K562 (cell line): ENCODE measurements around the gene CEP131. TPM values are rescaled to one million over a fixed set of nuclear protein-coding genes. Genes with fewer than 3 reads are reported as not detected.
A peak's percentile ranks its signal among the peaks of the same experiment; 100 is the strongest.

Source experiments
- BRCA1 ChIP-seq, 2 experiments: fragments of 450-650 bp in 1 of 2; sonication (generic) in 1 of 2; formaldehyde crosslinking in 1 of 2; IDR thresholded peaks; 2 replicates each; pipeline versions ENCODE4 v1.5.0 to v1.6.1; 2017 to 2020; ENCODE audit warnings: mild to moderate bottlenecking in 1 of 2, missing genetic modification reagents in 1 of 2
- CEBPZ ChIP-seq: fragments of 150-350 bp; IDR thresholded peaks from 2 replicates; pipeline ENCODE4 v1.6.1; 2014; ENCODE audit warnings: low read depth, mild to moderate bottlenecking, low read length, borderline replicate concordance
- CXXC5 ChIP-seq: fragments of 250-450 bp; sonication (Bioruptor Pico); IDR thresholded peaks from 2 replicates; pipeline ENCODE4 v1.8.0; 2022; ENCODE audit warnings: inconsistent platforms, mild to moderate bottlenecking, moderate library complexity
- ELF4 ChIP-seq: fragments of 450-650 bp; formaldehyde crosslinking; IDR thresholded peaks from 2 replicates; pipeline ENCODE4 v1.4.0; 2022; ENCODE audit warnings: missing genetic modification characterization
- HNRNPUL1 ChIP-seq: fragments of 200-400 bp; formaldehyde crosslinking; IDR thresholded peaks from 2 replicates; pipeline ENCODE4 v1.6.1; 2017; ENCODE audit warnings: low read length
- HOMEZ ChIP-seq: fragments of 250-450 bp; sonication (Bioruptor Pico); IDR thresholded peaks from 2 replicates; pipeline ENCODE4 v1.4.0; 2020; ENCODE audit warnings: mild to moderate bottlenecking, moderate library complexity
- NCOA6 ChIP-seq: fragments of 450-650 bp; IDR thresholded peaks from 2 replicates; pipeline ENCODE4 v1.6.1; 2017; ENCODE audit warnings: mild to moderate bottlenecking
- NFE2L1 ChIP-seq: fragments of 450-650 bp; IDR thresholded peaks from 2 replicates; pipeline ENCODE4 v1.6.1; 2016; ENCODE audit warnings: missing genetic modification characterization, low read depth, mild to moderate bottlenecking, missing compliant biosample characterization, moderate library complexity, borderline replicate concordance
- SMARCE1 ChIP-seq: fragments of 450-650 bp; IDR thresholded peaks from 2 replicates; pipeline ENCODE4 v1.7.1; 2016; ENCODE audit warnings: mild to moderate bottlenecking
- SMC3 ChIP-seq: conservative IDR thresholded peaks from 2 replicates; pipeline ENCODE4 v1.6.1; 2011; ENCODE audit warnings: low read depth, low read length, improper control_type of control experiment; ENCODE audit not compliant: insufficient read depth
- ZFPM2 ChIP-seq: fragments of 250-450 bp; sonication (Bioruptor Pico); IDR thresholded peaks from 2 replicates; pipeline ENCODE4 v1.5.1; 2022; ENCODE audit warnings: mild to moderate bottlenecking
- ZNF41 ChIP-seq: fragments of 250-450 bp; sonication (Bioruptor Pico); conservative IDR thresholded peaks from 2 replicates; pipeline ENCODE4 v1.4.0; 2020; ENCODE audit warnings: mild to moderate bottlenecking
- ZNF444 ChIP-seq: fragments of 250-450 bp; sonication (Bioruptor Pico); IDR thresholded peaks from 2 replicates; pipeline ENCODE4 v1.4.0; 2020; ENCODE audit warnings: mild to moderate bottlenecking, moderate library complexity
- ZNF586 ChIP-seq: fragments of 450-650 bp; formaldehyde crosslinking; conservative IDR thresholded peaks from 2 replicates; pipeline ENCODE4 v1.4.0; 2020; ENCODE audit warnings: mild to moderate bottlenecking, moderate library complexity
- ZNF695 ChIP-seq: fragments of 450-650 bp; formaldehyde crosslinking; IDR thresholded peaks from 2 replicates; pipeline ENCODE4 v1.4.0; 2020; ENCODE audit warnings: mild to moderate bottlenecking, moderate library complexity
- ZNF830 ChIP-seq: fragments of 250-450 bp; sonication (Bioruptor Pico); IDR thresholded peaks from 2 replicates; pipeline ENCODE4 v1.5.0; 2021; ENCODE audit warnings: mild to moderate bottlenecking
- polyA plus RNA-seq, 8 experiments: library from polyadenylated mRNA; depleted of rRNA in 4 of 8; stranded (reverse) in 5 of 8; unstranded in 3 of 8; fragments of >200 nt; fragmentation: Nextera tagmentation in 2 of 8; fragmentation: Illumina TruSeq in 1 of 8; extraction: Ambion mirVana in 2 of 8; extraction: Trizol in 1 of 8; gene quantifications; 2 replicates each; pipeline versions ENCODE4 v1.2.1 to v1.2.3, GENCODE V29; 2011 to 2014; ENCODE audit warnings: inconsistent platforms in 1 of 8, missing spikeins in 1 of 8
- total RNA-seq, 7 experiments: library from RNA; depleted of rRNA in 6 of 7; stranded (reverse); fragments of >200 nt in 6 of 7; fragmentation: Illumina TruSeq in 2 of 7; extraction: Trizol in 2 of 7; gene quantifications; 2 replicates each; pipeline versions ENCODE4 v1.2.1 to v1.2.3, GENCODE V29; 2011 to 2021; ENCODE audit warnings: low replicate concordance in 1 of 7
- TF ChIP-seq, protein P1 (sequence below): fragments of 450-650 bp; formaldehyde crosslinking; IDR thresholded peaks from 2 replicates; pipeline ENCODE4 v1.4.0; 2020; ENCODE audit warnings: mild to moderate bottlenecking
- TF ChIP-seq, protein P2 (sequence below), 3 experiments: IDR thresholded peaks in 2 of 3; conservative IDR thresholded peaks in 1 of 3; 2 replicates each; pipeline ENCODE4 v1.5.1; 2011 to 2012; ENCODE audit warnings: low read length in 3 of 3, mild to moderate bottlenecking in 3 of 3, control low read depth in 2 of 3, improper control_type of control experiment in 1 of 3, inconsistent platforms in 1 of 3, low read depth in 1 of 3, mixed read lengths in 1 of 3, moderate library complexity in 1 of 3; ENCODE audit not compliant: insufficient read depth in 2 of 3

The CEP131 gene
- total and polyA plus RNA-seq, 9 of the 15 experiments (the other 6 are each of a cell fraction or from before 2014, with no cell fraction given): 0.24 to 21.2 (median 2.3) TPM

DNA sequence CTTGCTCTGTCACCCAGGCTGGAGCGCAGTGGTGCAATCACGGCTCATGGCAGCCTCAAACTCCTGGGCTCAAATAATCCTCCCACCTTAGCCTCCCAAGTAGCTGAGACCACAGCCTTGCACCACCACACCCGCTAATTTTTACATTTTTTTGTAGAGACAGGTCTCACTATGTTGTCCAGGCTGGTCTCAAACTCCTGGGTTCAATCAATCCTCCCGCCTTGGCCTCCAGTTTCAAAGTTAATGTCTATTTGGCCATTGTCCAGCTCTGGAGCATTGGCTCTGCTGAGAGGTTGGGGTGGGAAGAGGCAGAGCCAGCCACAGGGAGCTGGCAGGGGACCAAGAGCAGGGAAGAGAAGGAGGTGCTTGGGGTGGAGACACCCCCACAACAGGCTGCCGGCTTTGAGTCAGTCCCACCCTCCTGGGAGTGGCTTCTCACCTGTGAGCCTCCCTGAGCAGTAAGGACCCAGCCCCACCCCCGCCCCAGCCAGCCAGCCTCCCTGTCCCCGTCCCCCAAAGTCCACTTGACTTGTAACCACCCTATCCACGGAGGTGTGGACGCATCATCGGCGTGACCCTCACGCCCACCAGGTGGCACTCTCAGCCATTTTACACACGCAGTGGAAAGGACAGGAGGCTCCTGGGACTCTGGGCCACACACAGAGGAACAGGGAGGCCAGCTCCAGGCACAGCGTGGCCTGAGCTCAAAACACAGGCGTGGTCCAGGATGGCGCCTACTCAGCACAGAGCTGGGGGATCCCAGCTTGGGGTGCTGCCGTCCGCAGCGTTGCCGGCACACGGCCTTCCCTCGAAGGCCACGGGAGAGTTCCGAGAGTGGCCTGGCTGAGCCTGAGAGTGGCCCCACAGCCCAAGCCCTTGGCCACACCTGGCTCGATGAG lies 80.2 kb downstream of the CEP131 start (continued):
- no peak for TF ChIP-seq CEBPZ
- TF ChIP-seq SMC3: peak; percentile 90
- TF ChIP-seq BRCA1 (IDR thresholded peaks at IDR 0.05): no peak
- no peak for TF ChIP-seq BRCA1 (CRISPR knock-in tag; IDR thresholded peaks at IDR 0.05)
- TF ChIP-seq, protein P1, sequence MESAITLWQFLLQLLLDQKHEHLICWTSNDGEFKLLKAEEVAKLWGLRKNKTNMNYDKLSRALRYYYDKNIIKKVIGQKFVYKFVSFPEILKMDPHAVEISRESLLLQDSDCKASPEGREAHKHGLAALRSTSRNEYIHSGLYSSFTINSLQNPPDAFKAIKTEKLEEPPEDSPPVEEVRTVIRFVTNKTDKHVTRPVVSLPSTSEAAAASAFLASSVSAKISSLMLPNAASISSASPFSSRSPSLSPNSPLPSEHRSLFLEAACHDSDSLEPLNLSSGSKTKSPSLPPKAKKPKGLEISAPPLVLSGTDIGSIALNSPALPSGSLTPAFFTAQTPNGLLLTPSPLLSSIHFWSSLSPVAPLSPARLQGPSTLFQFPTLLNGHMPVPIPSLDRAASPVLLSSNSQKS (CRISPR knock-in tag): no peak
- TF ChIP-seq ELF4 (CRISPR knock-in tag): no peak
- TF ChIP-seq ZNF444 (CRISPR knock-in tag): no peak
- TF ChIP-seq CXXC5 (CRISPR knock-in tag): 0 out of 2 replicates have a peak, but pooled peaks have one; percentile 25
- TF ChIP-seq ZNF586: no peak
- TF ChIP-seq HNRNPUL1: no peak
- TF ChIP-seq NCOA6: no peak
- no peak for TF ChIP-seq ZFPM2 (CRISPR knock-in tag)
- no peak for TF ChIP-seq ZNF695 (CRISPR knock-in tag)
- no peak for TF ChIP-seq HOMEZ
- no peak for TF ChIP-seq ZNF830 (CRISPR knock-in tag)
- TF ChIP-seq SMARCE1: no peak
- TF ChIP-seq, protein P2, sequence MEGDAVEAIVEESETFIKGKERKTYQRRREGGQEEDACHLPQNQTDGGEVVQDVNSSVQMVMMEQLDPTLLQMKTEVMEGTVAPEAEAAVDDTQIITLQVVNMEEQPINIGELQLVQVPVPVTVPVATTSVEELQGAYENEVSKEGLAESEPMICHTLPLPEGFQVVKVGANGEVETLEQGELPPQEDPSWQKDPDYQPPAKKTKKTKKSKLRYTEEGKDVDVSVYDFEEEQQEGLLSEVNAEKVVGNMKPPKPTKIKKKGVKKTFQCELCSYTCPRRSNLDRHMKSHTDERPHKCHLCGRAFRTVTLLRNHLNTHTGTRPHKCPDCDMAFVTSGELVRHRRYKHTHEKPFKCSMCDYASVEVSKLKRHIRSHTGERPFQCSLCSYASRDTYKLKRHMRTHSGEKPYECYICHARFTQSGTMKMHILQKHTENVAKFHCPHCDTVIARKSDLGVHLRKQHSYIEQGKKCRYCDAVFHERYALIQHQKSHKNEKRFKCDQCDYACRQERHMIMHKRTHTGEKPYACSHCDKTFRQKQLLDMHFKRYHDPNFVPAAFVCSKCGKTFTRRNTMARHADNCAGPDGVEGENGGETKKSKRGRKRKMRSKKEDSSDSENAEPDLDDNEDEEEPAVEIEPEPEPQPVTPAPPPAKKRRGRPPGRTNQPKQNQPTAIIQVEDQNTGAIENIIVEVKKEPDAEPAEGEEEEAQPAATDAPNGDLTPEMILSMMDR (IDR thresholded peaks at IDR 0.05 in 2 of 3, conservative IDR thresholded peaks at IDR 0.05 in 1 of 3; ENCODE audit: insufficient read depth in 2 of 3, low read depth in 1 of 3, low read length in 3 of 3): peak; percentile 80 to 89 (median 86)
- TF ChIP-seq NFE2L1 (tag): no peak
- TF ChIP-seq ZNF41 (CRISPR knock-in tag): no peak
